ENCODE measurements around the gene RUFY4.
"Not testable (repeated sequence)": the region's sequence is repeated elsewhere in the genome, so short reads cannot be mapped to it uniquely, and the experiment has no call there.

RUFY4 gene

DNA sequence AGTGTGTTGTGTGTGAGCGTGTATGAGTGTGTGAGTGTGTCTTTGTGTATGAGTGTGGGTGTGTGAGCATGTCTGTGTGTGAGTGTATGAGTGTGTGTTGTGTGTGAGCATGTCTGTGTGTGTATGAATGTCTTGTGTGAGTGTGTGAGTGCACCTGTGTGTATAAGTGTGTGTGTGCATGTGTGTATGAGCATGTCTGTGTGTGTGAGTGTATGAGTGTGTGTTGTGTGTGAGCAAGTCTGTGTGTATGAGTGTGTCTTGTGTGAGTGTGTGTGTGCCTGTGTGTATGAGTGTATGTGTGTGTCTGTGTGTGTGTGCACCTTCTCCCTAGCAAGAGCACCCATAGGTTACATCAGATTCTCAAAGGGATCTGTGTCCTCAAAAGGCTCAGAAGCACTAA is 37.8 kb upstream of the RUFY4 start:
- DNase-seq, result no peak

DNA sequence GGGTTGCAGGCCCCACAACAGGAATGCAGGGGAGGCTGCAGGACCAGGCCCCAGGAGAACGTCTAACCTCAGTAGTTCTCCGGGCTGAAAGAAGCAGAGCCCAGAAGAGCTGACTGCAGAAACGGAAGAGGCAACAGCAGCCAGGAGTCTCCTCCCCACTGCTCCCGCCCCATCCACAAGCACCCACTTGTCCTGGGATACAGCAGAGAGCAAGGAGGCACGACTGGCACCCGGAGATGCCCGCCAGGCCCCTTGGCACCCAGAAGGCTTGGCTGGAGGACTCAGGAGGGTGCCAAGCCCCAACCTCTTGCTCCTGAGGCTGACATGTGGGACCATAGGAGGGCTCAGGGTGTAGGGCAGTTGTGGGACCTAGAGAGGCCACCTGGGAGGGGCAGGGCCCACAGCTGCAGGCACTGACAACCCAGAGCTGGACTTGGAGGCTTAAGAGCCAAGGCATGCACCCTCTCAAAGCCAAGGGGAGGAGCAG is 37.2 kb upstream of the RUFY4 start:
- no peak for DNase-seq

GRCh38 chr2:218032336-218033171 is 36.5 kb upstream of the RUFY4 start:
- DNase-seq, result no peak

GRCh38 chr2:218033208-218033589 is 35.9 kb upstream of the RUFY4 start:
- no peak for DNase-seq

DNA sequence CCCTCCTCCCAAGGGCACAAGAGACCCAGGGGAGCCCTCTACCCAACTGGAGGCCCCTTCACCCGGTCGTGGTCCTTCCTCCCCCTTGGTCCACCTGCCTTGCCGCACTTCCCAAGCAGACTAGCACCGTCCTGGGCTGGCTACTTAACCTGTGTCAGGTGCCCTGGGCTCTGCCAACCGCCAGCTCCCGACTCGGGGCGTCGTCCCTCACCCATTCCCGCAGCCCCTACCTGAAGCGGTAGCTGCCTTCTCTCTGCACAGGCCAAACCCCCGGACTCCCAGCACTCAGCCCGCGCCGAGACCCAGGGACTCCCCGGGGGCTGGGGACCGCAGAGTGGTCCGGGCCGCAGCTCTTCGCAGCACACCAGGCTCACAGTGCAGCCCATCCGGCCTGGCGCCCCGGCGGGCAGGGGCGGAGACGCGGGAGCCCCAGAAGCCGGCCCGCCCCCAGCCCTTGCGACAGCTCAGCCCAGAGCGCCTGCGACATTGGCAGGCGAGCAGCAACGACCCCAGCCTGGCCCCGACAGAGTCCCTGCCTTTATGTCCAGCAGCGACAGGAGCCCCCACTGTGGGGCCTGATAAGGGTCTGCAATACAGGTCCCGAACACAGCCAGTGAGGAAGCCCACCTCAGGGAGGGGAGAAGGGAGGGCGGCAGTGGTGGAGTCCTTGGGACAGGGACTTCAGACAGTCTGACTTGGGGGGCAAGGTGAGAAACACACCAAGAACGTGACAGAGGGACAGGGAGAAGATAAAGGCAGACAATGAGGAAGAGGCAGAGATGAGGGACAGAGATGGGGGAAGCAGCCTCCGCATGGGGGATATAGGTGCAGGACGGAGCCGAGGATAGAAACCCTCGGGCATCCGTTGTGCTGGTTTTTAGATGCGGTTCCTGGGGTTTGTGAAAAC is 35.2 kb upstream of the RUFY4 start:
- DNase-seq, result no peak

- peak in 3 of 4 experiments; percentile 39 to 45 (median 41) for DNase-seq
Measured at GRCh38 chr2:218034497-218035213, 34.4 kb upstream of the RUFY4 start.

GRCh38 chr2:218035463-218036100 is 33.5 kb upstream of the RUFY4 start:
- DNase-seq, result no peak

DNA sequence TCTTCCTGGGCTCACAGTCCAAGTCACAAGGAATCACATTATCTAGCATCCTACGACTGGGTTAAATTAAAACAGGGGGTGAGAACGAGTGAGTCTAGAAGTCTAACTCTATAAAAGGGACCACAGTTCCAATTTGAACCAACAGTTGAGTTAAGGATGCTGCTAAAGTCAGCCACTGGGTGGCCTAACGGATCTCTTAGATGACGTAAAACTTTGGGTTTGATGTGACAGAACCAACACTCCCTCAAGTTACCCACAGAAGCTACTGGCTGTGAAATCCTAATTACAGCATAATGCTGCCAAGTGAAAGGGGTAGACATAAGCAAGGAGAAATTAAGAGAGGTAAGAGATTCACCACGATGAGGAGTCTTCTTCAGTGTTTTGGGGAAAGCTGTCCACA is 32.7 kb upstream of the RUFY4 start:
- no peak for DNase-seq

DNA sequence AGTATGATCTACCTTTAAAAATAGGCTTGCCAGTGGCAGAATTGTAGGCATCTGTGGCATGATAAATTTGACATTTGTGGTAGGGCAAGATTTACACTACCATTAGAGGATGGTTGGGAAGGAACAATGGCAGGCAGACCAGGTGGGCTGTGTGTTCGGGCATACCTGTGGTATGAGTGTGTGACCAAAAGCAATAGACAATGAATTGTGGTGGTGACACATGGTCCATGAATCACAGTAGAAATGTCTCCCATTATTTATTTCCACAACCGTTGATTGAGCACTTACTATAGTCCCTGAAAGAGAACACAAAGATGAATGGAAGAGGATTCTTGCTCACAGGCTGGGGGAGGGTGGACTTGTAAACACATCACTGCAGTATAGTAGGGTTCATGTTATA is 29.9 kb upstream of the RUFY4 start:
- no peak for DNase-seq

- no peak for DNase-seq
Measured at GRCh38 chr2:218040883-218041282, 28.2 kb upstream of the RUFY4 start.

- no peak for DNase-seq
Measured at GRCh38 chr2:218041302-218042168, 27.5 kb upstream of the RUFY4 start.

- no peak for DNase-seq
Measured at GRCh38 chr2:218043100-218043499, 26.0 kb upstream of the RUFY4 start.

DNA sequence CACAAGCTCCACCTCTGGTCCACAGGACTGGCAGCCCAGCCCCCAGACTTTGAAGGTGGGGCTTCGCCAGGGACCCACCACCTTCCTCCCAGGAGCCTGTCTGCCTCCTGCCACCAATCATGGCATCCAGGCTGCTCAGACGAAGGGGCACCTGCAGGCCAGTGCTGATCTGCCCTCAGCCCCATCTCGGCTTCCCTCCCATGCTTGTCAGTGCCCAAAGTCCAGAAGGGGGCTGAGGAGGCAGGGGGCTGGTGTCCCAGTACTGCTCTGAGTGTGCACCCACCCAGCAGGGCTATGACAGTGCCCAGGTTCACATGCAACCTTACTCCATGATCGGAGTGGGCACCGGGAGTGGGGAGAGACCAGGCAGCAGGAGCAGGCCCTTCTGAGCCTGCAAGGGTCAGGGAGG is 25.3 kb upstream of the RUFY4 start:
- no peak for DNase-seq

- DNase-seq, result not testable (repeated sequence)
Measured at GRCh38 chr2:218044599-218044998, 24.5 kb upstream of the RUFY4 start.

- no peak for DNase-seq
Measured at GRCh38 chr2:218046238-218046637, 22.8 kb upstream of the RUFY4 start.

DNA sequence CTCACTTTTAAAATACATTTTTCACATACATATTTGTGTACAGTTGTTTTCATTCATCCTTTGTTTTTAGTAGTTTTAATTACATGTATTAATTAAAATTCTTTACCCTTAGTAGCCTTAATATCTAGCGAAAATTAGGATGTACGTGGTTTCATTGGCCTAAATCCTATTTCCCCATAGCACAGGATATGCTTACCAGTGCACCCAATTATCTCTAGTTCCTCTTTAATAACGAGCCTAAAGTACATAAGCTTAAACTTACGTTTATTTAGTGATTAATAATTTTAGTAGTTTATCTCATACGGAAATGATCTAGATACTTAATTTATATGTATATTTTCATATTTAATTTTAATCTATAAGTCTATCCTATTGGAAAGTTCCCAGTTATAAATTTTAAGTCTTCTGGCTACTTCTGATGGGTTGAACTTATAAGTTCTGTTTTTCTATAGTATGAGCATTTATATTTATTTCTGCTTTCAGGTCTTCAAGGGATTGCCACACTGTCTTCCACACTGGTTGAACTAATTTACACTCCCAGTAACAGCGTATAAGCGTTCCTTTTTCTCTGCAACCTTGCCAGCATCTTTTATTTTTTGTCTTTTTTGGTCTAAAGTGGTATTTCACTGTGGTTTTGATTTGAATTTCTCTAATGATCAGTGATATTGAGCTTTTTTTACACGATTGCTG is 21.4 kb upstream of the RUFY4 start:
- no peak for DNase-seq

- DNase-seq, result no peak
Measured at GRCh38 chr2:218051903-218052302, 17.1 kb upstream of the RUFY4 start.

DNA sequence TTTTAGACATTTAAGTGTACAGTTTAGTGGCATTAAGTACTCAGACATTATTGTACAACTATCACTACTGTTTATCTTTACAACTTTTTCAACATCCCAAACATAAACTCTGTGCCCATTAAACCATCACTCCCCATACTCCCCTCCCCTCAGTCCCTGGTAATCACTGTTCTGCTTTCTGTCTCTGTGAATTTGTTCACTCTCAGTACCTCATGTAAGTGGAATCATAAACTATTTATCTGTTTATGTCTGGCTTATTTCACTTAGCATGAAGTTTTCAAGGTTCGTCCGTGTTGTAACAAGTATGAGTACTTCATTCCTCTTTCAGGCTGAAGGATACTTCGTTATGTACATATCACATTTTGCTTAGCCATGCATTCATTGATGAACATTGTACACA is 9.8 kb upstream of the RUFY4 start:
- DNase-seq, result no peak

DNA sequence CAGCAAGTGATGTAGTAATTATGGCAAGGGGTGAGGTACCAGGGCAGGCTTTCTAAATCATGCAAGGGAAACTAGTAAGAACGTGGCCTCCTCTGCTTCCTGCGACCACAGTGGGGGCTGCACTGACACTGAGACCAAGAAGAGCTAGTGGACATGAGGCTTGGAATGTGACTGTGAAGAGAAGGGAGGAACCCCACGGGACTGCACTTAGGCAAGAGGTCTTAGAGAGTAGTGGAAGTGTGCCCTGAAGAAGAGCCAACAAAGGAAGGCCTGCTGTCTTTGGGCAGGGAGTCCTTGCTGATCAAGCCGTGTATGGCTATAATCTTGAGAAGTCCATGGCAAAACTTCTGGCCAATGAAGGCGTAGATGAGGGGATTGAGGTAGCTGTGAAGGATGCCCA is 8.9 kb upstream of the RUFY4 start:
- DNase-seq, result no peak

DNA sequence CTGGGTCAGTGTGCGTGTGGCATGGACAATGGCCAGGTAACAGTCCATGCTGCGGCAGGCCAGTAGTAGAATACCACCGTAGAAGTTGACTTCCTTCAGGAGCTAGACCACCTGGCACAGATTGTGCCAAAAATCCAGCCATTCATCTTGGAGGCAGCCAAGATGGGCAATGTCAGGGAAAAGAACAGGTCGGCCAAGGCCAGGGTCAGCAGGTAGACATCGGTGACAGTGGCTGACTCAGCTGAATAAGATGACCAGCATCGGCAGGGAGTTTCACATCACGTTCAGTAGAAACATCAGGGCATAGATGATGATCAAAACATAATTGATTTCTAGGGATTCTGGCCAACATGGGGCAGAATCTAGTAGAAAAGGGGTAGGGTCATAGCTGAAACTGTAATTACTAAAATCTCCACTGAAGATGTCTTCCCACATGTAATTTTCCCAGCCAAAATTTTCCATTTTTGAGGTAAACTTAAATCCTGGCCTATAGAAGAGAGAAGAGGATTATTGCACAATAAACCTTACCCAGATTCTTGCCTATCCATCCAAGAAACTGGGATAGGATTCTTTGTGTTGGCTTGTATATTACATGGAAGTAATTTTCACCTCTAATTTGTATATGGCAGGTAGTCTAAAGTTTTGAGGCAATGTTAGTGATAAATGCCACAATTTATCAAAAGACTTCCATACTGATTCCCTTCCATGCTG is 7.9 kb upstream of the RUFY4 start:
- DNase-seq, result no peak
